Mucosa of rectum (tissue), 2 donors: ENCODE measurements around the gene WASF2.

Experiments
- H3K27ac ChIP-seq, 2 donors: one replicate each; pipeline ENCODE4 v1.7.0; 2013; ENCODE audit warnings: inconsistent platforms in 2 of 2, low read depth in 2 of 2, low read length in 2 of 2
- H3K27me3 ChIP-seq, 2 donors: one replicate each; pipeline ENCODE4 v1.7.0; 2013; ENCODE audit warnings: low read length in 2 of 2; ENCODE audit not compliant: control insufficient read depth in 2 of 2, insufficient read depth in 2 of 2
- H3K36me3 ChIP-seq, 2 donors: one replicate each; pipeline ENCODE4 v1.7.0; 2013; ENCODE audit warnings: low read length in 2 of 2; ENCODE audit not compliant: control insufficient read depth in 2 of 2, insufficient read depth in 2 of 2
- H3K4me1 ChIP-seq, 2 donors: one replicate each; pipeline ENCODE4 v1.7.0; 2013; ENCODE audit warnings: low read length in 2 of 2, mild to moderate bottlenecking in 1 of 2; ENCODE audit not compliant: control insufficient read depth in 2 of 2, insufficient read depth in 2 of 2
- H3K4me3 ChIP-seq, 2 donors: one replicate each; pipeline ENCODE4 v1.7.0; 2013; ENCODE audit warnings: low read length in 2 of 2
- H3K9ac ChIP-seq, 2 donors: one replicate each; pipeline ENCODE4 v1.7.0; 2013; ENCODE audit warnings: low read length in 2 of 2, low read depth in 1 of 2, mild to moderate bottlenecking in 1 of 2
- H3K9me3 ChIP-seq, 2 donors: one replicate each; pipeline ENCODE4 v1.7.0; 2013; ENCODE audit warnings: low read length in 2 of 2; ENCODE audit not compliant: control insufficient read depth in 2 of 2
- donor health status: healthy.
- donor health status: Normal muscosa, but diverticular disease.

The WASF2 gene

DNA sequence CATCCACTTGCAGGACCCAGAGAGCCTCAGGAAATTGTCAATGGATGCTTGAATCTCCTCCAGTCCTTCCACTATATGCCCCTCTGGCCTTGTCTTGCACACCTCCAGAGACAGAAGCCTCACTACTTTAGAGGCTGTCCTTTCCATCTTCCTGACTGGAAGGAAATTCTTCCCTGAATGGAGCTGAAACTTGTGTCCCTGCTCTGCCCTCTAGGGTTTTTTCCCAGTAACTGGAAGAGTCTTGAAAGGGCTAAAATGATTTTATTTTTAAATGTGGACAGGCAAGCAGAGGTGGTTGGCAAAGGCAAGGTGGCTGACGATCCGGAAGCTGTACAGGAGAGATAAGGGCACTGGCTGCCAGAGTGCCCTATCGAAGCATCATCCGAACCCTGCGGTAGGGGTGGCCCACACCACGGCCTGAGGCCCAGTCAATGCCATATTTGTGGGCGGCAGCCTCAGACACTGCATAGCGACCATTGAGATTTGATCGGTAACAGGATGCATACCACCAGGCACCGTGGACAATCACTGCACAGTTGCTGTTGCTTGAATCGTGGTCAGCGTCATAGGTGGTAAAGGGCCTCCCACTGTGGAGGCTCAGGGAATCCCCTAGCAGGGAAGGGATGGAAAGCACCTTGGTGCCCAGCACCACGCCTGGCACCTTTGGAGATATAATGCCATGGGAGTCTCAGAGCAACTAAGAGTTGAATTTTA lies 120.9 kb downstream of the WASF2 start:
- H3K36me3 ChIP-seq: no peaks in the 10 kb centered on the region

DNA sequence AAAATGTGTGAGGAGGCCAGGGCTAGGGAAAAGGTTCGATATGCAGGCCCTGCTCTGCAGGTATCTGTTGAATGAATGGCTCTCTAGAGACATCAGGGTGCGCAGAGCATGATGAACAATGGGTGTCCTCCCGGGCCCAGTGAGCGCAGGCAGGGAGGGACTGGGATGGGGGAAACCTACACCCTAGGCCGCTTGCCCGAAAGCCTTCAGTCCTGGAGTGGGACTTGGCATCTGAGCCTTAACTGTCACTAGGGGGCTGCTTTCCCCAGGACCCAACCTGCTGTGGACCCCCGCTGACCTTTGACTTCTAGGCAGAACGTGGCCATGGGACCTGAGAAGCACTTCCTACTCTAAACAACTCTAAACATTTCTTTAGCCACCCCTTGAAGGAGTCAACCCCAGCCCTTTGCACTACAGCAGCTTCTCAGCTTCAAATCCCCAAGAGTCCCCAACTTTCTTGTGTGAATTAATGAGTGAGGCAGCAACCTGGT lies 122.8 kb downstream of the WASF2 start:
- Histone ChIP-seq H3K9ac (peak overlapping the region; percentile 69 to 94), H3K27ac (peak overlapping the region; percentile 87 to 95), H3K27me3 (no peaks in the 10 kb centered on the region), H3K36me3 (peaks cover 5 to 8% of the 10 kb centered on the region in 2 donors), H3K4me3 (peak overlapping the region; percentile 55 to 81), H3K9me3 (no peaks in the 10 kb centered on the region), H3K4me1 (peaks cover 17% of the 10 kb centered on the region in 2 donors)

More for the DNA sequence above, 120.9 kb downstream of the WASF2 start:
- Histone ChIP-seq H3K27ac (no peak overlapping the region), H3K9me3 (no peaks in the 10 kb centered on the region), H3K9ac (no peak overlapping the region), H3K4me1 (peaks cover 17% of the 10 kb centered on the region in 2 donors), H3K4me3 (no peak overlapping the region), H3K27me3 (no peaks in the 10 kb centered on the region)

DNA sequence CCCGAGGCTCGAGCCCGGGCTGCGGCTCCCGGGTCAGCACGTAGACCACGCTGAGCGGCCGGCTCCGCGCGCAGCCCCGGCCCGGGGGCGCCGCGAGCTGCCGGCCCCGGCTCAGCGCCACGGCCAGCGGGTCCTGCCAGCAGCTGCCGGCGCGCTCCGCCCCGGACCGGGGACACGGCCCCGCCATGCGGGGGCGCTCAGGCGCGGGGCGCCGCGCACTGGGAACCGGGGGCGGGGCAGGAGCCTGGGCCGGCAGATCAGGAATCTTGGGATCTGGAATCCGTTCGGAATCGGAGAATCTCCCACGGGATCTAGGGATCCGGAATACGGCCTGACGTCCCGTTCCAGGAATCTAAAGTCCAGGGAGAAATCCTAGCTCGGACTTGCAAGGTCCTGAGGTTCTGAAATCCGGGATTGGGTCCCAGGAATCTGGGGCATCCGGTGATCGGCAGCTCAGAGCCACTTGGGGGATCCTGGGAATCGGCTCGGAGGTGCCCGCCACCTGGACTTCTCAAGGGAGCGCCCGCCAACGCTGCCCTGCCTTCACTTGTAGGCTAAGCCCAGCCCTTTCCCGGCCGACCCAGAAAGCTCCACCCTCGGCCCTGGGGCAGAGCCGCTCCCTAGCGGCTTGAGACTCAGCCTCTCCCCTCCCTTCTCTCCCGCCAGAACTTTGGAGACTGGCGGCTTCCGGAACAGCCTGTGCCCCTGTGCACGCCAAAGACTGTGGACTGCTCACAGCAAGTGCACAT lies 123.4 kb downstream of the WASF2 start, which contains the start of gene MAP3K6:
MAP3K6 (minus strand) TSS at position 551 of the 749 bp plus-strand sequence; CDS start at position 187, 364 bp downstream.
- peaks cover 5 to 8% of the 10 kb centered on the region in 2 donors for H3K36me3 ChIP-seq
- no peaks in the 10 kb centered on the region for H3K9me3 ChIP-seq
- peaks cover 17% of the 10 kb centered on the region in 2 donors for H3K4me1 ChIP-seq
- H3K27ac ChIP-seq: peak within 1 kb of the TSS; percentile 87 to 95
- no peaks in the 10 kb centered on the region for H3K27me3 ChIP-seq
- peak within 1 kb of the TSS; percentile 69 to 94 for H3K9ac ChIP-seq
- H3K4me3 ChIP-seq: peak within 1 kb of the TSS; percentile 73 to 81

DNA sequence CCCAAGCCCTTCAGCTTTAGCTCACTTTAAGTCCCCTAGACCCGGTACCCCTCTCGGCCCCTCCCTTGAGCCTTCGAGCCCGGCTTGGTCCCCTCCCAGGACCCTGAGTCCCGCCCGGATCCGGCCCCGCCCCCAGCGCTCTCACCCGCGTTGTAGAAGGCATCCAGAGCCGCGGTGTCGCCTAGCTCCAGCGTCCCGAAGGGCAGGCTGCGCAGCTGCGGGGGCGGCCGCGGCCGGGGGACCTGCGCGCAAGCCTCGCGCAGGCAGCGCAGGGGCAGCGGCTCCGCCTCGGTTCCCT lies 123.9 kb downstream of the WASF2 start:
- Histone ChIP-seq H3K4me3 (peak overlapping the region; percentile 73 to 81), H3K27ac (peak overlapping the region; percentile 87 to 95), H3K4me1 (peaks cover 17% of the 10 kb centered on the region in 2 donors), H3K27me3 (no peaks in the 10 kb centered on the region), H3K9ac (peak overlapping the region; percentile 65 to 69), H3K36me3 (peaks cover 5 to 8% of the 10 kb centered on the region in 2 donors), H3K9me3 (no peaks in the 10 kb centered on the region)

DNA sequence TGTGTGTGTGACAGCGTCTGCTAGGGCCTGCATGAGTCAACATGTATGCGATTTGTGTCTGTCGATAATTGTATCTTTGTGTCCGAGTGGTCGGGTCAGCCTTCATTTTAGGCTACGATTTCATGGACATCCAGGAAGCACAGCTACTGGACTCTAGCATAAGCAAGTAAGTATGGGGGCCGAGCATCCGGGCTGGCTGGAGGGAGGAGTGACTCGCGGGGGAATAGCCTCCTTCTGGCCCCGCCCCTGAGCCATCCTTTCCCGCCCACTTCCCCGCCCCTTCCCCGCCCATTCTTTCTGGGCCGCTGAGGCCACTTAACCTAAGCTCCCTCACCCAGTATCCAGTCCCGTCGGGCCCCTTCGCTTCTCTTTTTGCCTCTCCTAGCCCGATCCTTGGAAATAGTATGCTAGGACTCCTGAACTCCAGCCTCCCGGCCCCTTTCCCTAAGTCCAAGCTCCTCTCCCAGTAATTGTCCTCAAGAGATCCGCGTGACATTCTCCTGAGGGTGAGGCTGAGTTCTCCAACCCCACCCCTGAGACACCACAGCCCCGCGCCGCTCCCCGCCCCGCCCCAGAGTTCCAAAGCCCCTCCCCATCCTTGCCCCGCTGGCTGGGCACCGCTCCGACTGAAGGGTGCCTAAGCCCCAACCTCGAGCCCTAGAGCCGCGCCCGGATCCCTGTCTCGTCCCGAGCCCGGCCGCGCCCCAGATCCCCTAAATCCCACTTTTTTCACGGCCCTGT lies 124.4 kb downstream of the WASF2 start:
- Histone ChIP-seq H3K9me3 (no peaks in the 10 kb centered on the region), H3K27me3 (no peaks in the 10 kb centered on the region), H3K4me3 (peak overlapping the region; percentile 73 to 81), H3K27ac (peak overlapping the region; percentile 87 to 95), H3K36me3 (peaks cover 5 to 8% of the 10 kb centered on the region in 2 donors), H3K9ac (peak overlapping the region; percentile 65 to 69), H3K4me1 (peaks cover 17 to 19% of the 10 kb centered on the region in 2 donors)

DNA sequence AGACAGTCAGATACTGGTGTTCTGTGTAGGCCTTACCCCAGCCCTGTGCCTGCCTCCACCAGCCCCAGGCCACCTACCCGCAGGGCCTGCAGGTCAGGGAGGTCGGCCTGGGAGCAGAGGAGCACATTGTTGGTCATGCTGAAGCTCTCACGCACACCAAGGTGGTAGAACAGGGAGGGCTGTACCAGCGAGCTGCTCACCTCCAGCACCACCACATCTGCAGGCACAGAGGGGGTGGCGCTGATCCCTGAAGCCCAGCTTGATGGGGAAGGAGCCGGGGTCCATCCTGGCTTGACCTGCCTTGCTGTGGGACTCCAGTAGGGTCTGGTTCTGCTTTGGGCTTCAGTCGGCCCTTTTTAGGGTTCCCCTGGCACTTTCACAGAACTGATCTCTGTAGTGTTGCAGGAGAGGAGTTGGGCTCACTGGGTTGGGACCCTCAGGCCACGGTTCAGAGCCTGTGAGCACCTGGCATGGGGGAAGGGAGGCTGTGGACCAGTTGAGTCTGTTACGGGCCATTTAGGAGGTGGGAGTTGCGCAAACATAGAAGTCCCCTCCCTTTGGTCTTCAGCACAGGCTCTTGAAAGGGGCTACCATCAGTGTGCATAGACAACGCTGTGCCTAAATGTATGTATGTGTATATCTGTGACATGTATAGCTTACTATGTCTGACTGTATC lies 125.1 kb downstream of the WASF2 start:
- H3K9ac ChIP-seq: peak overlapping the region; percentile 52 to 69
- peaks cover 19% of the 10 kb centered on the region in 2 donors for H3K4me1 ChIP-seq
- H3K36me3 ChIP-seq: peaks cover 7 to 10% of the 10 kb centered on the region in 2 donors
- H3K9me3 ChIP-seq: no peaks in the 10 kb centered on the region
- peak overlapping the region; percentile 73 to 81 for H3K4me3 ChIP-seq
- H3K27me3 ChIP-seq: no peaks in the 10 kb centered on the region
- H3K27ac ChIP-seq: peak overlapping the region; percentile 87 to 95

DNA sequence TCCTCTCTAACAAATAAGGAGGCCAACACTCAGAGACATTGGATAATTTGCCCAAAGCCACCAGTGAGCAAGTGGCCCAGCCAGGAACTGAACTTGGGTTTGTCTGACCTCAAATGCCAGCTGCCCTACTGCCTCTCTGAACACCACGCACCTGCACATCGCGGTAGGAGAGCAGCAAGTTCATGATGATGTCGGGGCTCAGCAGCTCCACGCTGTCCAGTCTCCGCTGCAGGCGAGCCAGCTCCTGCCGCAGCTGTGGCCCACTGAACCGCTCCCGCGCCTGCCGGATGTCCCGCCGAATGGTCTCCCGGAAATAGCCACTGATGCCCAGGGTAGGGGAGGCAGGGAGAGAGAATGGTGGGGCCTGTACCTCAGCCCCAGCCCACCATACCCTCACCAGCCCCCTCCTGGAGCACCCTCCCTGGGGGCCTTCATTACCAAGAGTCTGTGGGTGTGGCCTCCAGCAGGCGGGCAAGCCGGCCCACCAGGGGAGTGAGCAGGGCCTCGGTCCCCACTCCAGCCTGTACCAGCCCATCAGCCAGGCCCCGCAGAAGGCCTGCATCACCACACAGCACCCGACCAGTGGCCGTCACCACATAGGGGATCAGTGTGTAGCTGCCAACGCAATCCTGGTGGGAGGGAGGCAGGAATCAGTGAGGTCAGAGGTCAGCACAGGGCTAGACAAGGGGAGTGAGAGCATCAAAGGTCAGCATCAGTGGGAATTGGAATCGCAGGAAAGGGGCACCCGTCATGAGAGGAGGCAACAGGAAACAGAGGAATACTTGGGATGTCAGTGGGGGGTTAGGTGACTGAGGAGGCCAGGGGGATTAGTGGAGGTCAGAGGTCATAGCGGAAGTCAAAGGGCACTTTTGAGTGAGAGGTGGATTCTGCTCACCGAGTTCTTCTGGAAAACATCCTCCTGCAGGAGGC lies 125.9 kb downstream of the WASF2 start:
- Histone ChIP-seq H3K9me3 (no peaks in the 10 kb centered on the region), H3K36me3 (peaks cover 8 to 12% of the 10 kb centered on the region in 2 donors), H3K27ac (no peak overlapping the region), H3K4me1 (peaks cover 16 to 19% of the 10 kb centered on the region in 2 donors), H3K9ac (peak overlapping the region in 1 of 2 donors; percentile 69), H3K27me3 (no peaks in the 10 kb centered on the region), H3K4me3 (no peak overlapping the region)

DNA sequence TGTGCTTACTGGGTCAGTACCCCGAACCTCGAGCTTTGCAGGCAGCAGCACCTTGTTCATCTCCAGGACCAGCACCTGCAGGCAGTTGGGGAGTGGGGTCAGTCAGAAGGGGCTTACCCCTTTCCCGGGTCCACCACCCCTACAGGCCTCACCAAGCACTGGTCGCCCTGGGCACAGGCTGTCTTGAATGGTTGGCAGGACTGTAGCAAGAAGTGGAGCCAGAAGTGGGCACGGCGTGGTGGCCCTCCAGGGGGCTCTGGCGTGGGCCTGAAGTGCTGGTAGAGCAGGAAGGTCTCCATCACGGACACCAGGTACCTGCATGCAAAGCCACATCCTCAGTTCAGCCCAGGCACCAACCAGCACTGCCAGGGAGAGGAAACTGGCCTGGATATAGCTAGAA lies 128.4 kb downstream of the WASF2 start:
- no peaks in the 10 kb centered on the region for H3K9me3 ChIP-seq
- no peak overlapping the region for H3K9ac ChIP-seq
- peaks cover 8 to 20% of the 10 kb centered on the region in 2 donors for H3K36me3 ChIP-seq
- H3K4me3 ChIP-seq: no peak overlapping the region
- peaks cover 20 to 23% of the 10 kb centered on the region in 2 donors for H3K4me1 ChIP-seq
- no peak overlapping the region for H3K27ac ChIP-seq
- no peaks in the 10 kb centered on the region for H3K27me3 ChIP-seq

DNA sequence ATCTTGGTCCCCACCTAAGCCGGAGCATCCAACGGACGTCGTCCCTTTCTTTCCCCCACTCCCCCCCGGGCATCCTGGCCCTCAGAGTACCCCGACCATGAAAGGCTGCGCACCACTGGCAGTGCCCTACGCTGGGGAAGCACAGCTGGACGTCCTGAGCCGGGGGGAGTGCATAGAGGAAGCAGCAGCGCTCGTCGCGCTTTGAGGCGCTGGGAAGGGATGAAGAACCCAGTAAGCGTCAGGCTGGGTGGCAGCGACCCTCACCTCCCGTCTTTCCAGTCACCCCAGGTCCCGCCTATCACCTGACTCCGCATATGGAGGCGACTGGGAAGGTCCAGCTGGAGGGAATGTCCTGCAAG lies 128.9 kb downstream of the WASF2 start:
- Histone ChIP-seq H3K9me3 (no peaks in the 10 kb centered on the region), H3K4me3 (no peak overlapping the region), H3K27me3 (no peaks in the 10 kb centered on the region), H3K9ac (no peak overlapping the region), H3K4me1 (peaks cover 22 to 27% of the 10 kb centered on the region in 2 donors), H3K36me3 (peaks cover 9 to 20% of the 10 kb centered on the region in 2 donors), H3K27ac (no peak overlapping the region)
